Measurements from ENCODE around the gene EIF6.

EIF6 gene

GRCh38 chr20:35243317-35243716 is 41.3 kb downstream of the EIF6 start:
- H3K4me1 ChIP-seq (ENCODE audit: control insufficient read depth in 5 of 5, insufficient read depth in 5 of 5, low read length in 5 of 5), result no peaks in the 10 kb centered on the region
- H3K4me3 ChIP-seq (ENCODE audit: low read depth in 1 of 5, low read length in 5 of 5), result no peak overlapping the region
- H3K27ac ChIP-seq (ENCODE audit: low read depth, low read length), result no peak overlapping the region
- H3K9ac ChIP-seq (ENCODE audit: low read length in 5 of 5), result no peak overlapping the region
- H3K36me3 ChIP-seq (ENCODE audit: control insufficient read depth in 5 of 5, insufficient read depth in 5 of 5, low read length in 5 of 5), result peaks cover 0 to 7% (median 0%) of the 10 kb centered on the region in 5 donors
- H3K27me3 ChIP-seq (ENCODE audit: control insufficient read depth in 5 of 5, insufficient read depth in 4 of 5, low read length in 5 of 5), result no peaks in the 10 kb centered on the region
- no peaks in the 10 kb centered on the region for H3K9me3 ChIP-seq (ENCODE audit: control insufficient read depth in 5 of 5, low read length in 5 of 5)

GRCh38 chr20:35240811-35241293 is 43.7 kb downstream of the EIF6 start:
- H3K4me3 ChIP-seq (ENCODE audit: low read depth in 1 of 5, low read length in 5 of 5), result no peak overlapping the region
- H3K36me3 ChIP-seq (ENCODE audit: control insufficient read depth in 5 of 5, insufficient read depth in 5 of 5, low read length in 5 of 5), result peaks cover 0 to 9% (median 4%) of the 10 kb centered on the region in 5 donors
- no peaks in the 10 kb centered on the region for H3K9me3 ChIP-seq (ENCODE audit: control insufficient read depth in 5 of 5, low read length in 5 of 5)
- no peak overlapping the region for H3K27ac ChIP-seq (ENCODE audit: low read depth, low read length)
- no peaks in the 10 kb centered on the region for H3K4me1 ChIP-seq (ENCODE audit: control insufficient read depth in 5 of 5, insufficient read depth in 5 of 5, low read length in 5 of 5)
- H3K27me3 ChIP-seq (ENCODE audit: control insufficient read depth in 5 of 5, insufficient read depth in 4 of 5, low read length in 5 of 5), result no peaks in the 10 kb centered on the region
- H3K9ac ChIP-seq (ENCODE audit: low read length in 5 of 5), result no peak overlapping the region

GRCh38 chr20:35240083-35240810 is 44.3 kb downstream of the EIF6 start:
- H3K27me3 ChIP-seq (ENCODE audit: control insufficient read depth in 5 of 5, insufficient read depth in 4 of 5, low read length in 5 of 5), result no peaks in the 10 kb centered on the region
- no peaks in the 10 kb centered on the region for H3K9me3 ChIP-seq (ENCODE audit: control insufficient read depth in 5 of 5, low read length in 5 of 5)
- peaks cover 0 to 12% (median 7%) of the 10 kb centered on the region in 5 donors for H3K36me3 ChIP-seq (ENCODE audit: control insufficient read depth in 5 of 5, insufficient read depth in 5 of 5, low read length in 5 of 5)
- no peak overlapping the region for H3K4me3 ChIP-seq (ENCODE audit: low read depth in 1 of 5, low read length in 5 of 5)
- no peak overlapping the region for H3K9ac ChIP-seq (ENCODE audit: low read length in 5 of 5)
- H3K4me1 ChIP-seq (ENCODE audit: control insufficient read depth in 5 of 5, insufficient read depth in 5 of 5, low read length in 5 of 5), result no peaks in the 10 kb centered on the region
- no peak overlapping the region for H3K27ac ChIP-seq (ENCODE audit: low read depth, low read length)

GRCh38 chr20:35238735-35239134 is 45.8 kb downstream of the EIF6 start:
- H3K9ac ChIP-seq (ENCODE audit: low read length in 5 of 5), result no peak overlapping the region
- no peak overlapping the region for H3K27ac ChIP-seq (ENCODE audit: low read depth, low read length)
- H3K36me3 ChIP-seq (ENCODE audit: control insufficient read depth in 5 of 5, insufficient read depth in 5 of 5, low read length in 5 of 5), result peaks cover 0 to 14% (median 7%) of the 10 kb centered on the region in 5 donors
- no peak overlapping the region for H3K4me3 ChIP-seq (ENCODE audit: low read depth in 1 of 5, low read length in 5 of 5)
- H3K27me3 ChIP-seq (ENCODE audit: control insufficient read depth in 5 of 5, insufficient read depth in 4 of 5, low read length in 5 of 5), result no peaks in the 10 kb centered on the region
- H3K4me1 ChIP-seq (ENCODE audit: control insufficient read depth in 5 of 5, insufficient read depth in 5 of 5, low read length in 5 of 5), result no peaks in the 10 kb centered on the region
- H3K9me3 ChIP-seq (ENCODE audit: control insufficient read depth in 5 of 5, low read length in 5 of 5), result no peaks in the 10 kb centered on the region

GRCh38 chr20:35238170-35238569 is 46.4 kb downstream of the EIF6 start:
- no peaks in the 10 kb centered on the region for H3K9me3 ChIP-seq (ENCODE audit: control insufficient read depth in 5 of 5, low read length in 5 of 5)
- H3K9ac ChIP-seq (ENCODE audit: low read length in 5 of 5), result no peak overlapping the region
- no peak overlapping the region for H3K27ac ChIP-seq (ENCODE audit: low read depth, low read length)
- H3K27me3 ChIP-seq (ENCODE audit: control insufficient read depth in 5 of 5, insufficient read depth in 4 of 5, low read length in 5 of 5), result no peaks in the 10 kb centered on the region
- no peaks in the 10 kb centered on the region for H3K4me1 ChIP-seq (ENCODE audit: control insufficient read depth in 5 of 5, insufficient read depth in 5 of 5, low read length in 5 of 5)
- H3K4me3 ChIP-seq (ENCODE audit: low read depth in 1 of 5, low read length in 5 of 5), result no peak overlapping the region
- H3K36me3 ChIP-seq (ENCODE audit: control insufficient read depth in 5 of 5, insufficient read depth in 5 of 5, low read length in 5 of 5), result peaks cover 0 to 14% (median 7%) of the 10 kb centered on the region in 5 donors

GRCh38 chr20:35237486-35237885 is 47.1 kb downstream of the EIF6 start:
- peaks cover 0 to 15% (median 7%) of the 10 kb centered on the region in 5 donors for H3K36me3 ChIP-seq (ENCODE audit: control insufficient read depth in 5 of 5, insufficient read depth in 5 of 5, low read length in 5 of 5)
- H3K4me3 ChIP-seq (ENCODE audit: low read depth in 1 of 5, low read length in 5 of 5), result no peak overlapping the region
- no peaks in the 10 kb centered on the region for H3K27me3 ChIP-seq (ENCODE audit: control insufficient read depth in 5 of 5, insufficient read depth in 4 of 5, low read length in 5 of 5)
- H3K4me1 ChIP-seq (ENCODE audit: control insufficient read depth in 5 of 5, insufficient read depth in 5 of 5, low read length in 5 of 5), result peaks cover 0 to under 1% (median 0%) of the 10 kb centered on the region in 5 donors
- H3K9me3 ChIP-seq (ENCODE audit: control insufficient read depth in 5 of 5, low read length in 5 of 5), result no peaks in the 10 kb centered on the region
- H3K27ac ChIP-seq (ENCODE audit: low read depth, low read length), result no peak overlapping the region
- no peak overlapping the region for H3K9ac ChIP-seq (ENCODE audit: low read length in 5 of 5)

- Histone ChIP-seq H3K4me1 (ENCODE audit: control insufficient read depth in 5 of 5, insufficient read depth in 5 of 5, low read length in 5 of 5) (peaks cover 0 to 6% (median 0%) of the 10 kb centered on the region in 5 donors), H3K9me3 (ENCODE audit: control insufficient read depth in 5 of 5, low read length in 5 of 5) (no peaks in the 10 kb centered on the region), H3K36me3 (ENCODE audit: control insufficient read depth in 5 of 5, insufficient read depth in 5 of 5, low read length in 5 of 5) (peaks cover 3 to 17% (median 7%) of the 10 kb centered on the region in 5 donors), H3K9ac (ENCODE audit: low read length in 5 of 5) (no peak overlapping the region), H3K27me3 (ENCODE audit: control insufficient read depth in 5 of 5, insufficient read depth in 4 of 5, low read length in 5 of 5) (no peaks in the 10 kb centered on the region), H3K4me3 (ENCODE audit: low read depth in 1 of 5, low read length in 5 of 5) (no peak overlapping the region), H3K27ac (ENCODE audit: low read depth, low read length) (no peak overlapping the region)
Measured at GRCh38 chr20:35235881-35236280, 48.7 kb downstream of the EIF6 start.

GRCh38 chr20:35232575-35232974 is 52.0 kb downstream of the EIF6 start:
- Histone ChIP-seq H3K4me3 (ENCODE audit: low read depth in 1 of 5, low read length in 5 of 5) (no peak overlapping the region), H3K9me3 (ENCODE audit: control insufficient read depth in 5 of 5, low read length in 5 of 5) (no peaks in the 10 kb centered on the region), H3K27ac (ENCODE audit: low read depth, low read length) (no peak overlapping the region), H3K9ac (ENCODE audit: low read length in 5 of 5) (no peak overlapping the region), H3K4me1 (ENCODE audit: control insufficient read depth in 5 of 5, insufficient read depth in 5 of 5, low read length in 5 of 5) (peaks cover 0 to 6% (median 0%) of the 10 kb centered on the region in 5 donors), H3K36me3 (ENCODE audit: control insufficient read depth in 5 of 5, insufficient read depth in 5 of 5, low read length in 5 of 5) (peaks cover 3 to 17% (median 7%) of the 10 kb centered on the region in 5 donors), H3K27me3 (ENCODE audit: control insufficient read depth in 5 of 5, insufficient read depth in 4 of 5, low read length in 5 of 5) (no peaks in the 10 kb centered on the region)

Data from subcutaneous abdominal adipose tissue (tissue), 5 donors.